HG03565 (cell line): ENCODE results near the gene PATL1.
A peak's percentile ranks its signal among the peaks of the same experiment; 100 is the strongest.

Experiments
- ATAC-seq: cut with Tn5 transposase; IDR thresholded peaks from one replicate; pipeline ENCODE4 v1.9.1; 2021; ENCODE audit warnings: mild to moderate bottlenecking, moderate library complexity; ENCODE audit not compliant: unreplicated experiment

PATL1 gene

GRCh38 chr11:59615637-59616395, 53.0 kb downstream of the PATL1 start, which contains the start of gene OSBP:
Gene OSBP (minus strand): TSS chr11:59615774. CDS start chr11:59615664, 110 bp downstream.
- ATAC-seq, result peak; percentile 72

- peak; percentile 0 for ATAC-seq
These were observed 53.7 kb downstream of the PATL1 start for GRCh38 chr11:59615120-59615636.

- ATAC-seq, result no peak
These were observed 54.3 kb downstream of the PATL1 start for GRCh38 chr11:59614277-59615119.

DNA sequence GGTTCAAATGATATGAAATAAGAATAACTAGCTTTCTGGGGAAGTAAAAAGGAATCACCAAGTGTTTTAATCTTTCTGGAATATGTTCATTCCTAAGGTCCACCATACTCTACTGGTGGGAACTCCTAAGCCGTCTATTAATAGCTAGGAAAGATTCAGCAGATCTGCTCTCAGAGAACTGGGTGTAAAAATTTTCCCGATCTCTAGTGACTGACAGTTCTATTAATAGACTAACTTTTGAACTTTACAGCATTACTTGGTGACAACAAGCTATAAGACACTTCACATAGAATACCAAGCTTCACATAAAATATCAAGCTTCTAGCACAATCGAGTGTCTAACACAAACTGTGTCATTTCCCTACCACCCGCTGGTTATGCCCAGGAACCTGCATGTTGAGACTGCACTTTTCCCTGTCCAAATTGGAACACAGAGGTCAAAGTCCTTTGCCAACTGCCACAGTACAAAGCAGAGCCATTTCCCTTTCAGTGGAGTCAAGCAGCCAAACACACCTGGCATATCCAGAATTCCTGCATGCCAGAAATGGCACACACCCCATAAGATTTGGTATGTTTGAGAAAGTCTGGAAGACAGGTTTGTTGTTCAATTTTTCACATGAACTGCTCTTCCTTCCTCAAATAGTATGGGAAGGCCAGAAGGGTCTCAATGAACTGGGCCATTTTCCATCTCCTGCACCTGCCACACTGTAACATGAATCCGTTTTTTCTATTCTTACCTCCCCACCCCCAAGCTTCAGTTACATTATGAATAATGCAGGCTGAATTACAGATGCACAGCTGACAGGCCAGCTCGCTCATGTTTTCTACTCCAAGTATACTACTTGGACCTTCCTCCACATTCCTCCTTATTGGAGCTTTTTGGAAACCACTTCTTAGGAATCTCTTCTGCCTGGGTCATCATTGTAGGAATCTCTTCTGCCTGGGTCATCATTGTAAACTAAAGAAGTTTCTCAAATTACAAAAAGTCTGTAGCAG, 57.0 kb downstream of the PATL1 start:
- ATAC-seq, result no peak

DNA sequence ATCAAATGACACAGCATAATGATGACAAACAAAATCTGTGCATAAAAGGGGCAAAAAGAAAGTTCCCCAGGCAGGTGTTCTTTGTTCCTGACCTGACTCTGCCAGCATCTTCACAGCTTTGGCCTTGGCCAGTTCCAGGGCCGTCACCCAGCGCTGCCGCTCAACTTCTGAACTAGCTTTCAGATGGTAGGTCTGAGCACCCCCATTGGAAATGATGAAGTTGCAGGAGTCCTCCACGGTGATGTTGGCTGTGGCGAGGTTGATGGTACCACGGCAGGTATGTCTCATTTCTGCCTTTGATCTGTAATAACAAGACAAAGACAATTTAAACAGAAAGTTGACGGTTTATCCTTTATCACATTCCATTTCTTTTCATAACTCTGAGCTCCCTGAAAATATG, 58.5 kb downstream of the PATL1 start:
- no peak for ATAC-seq

GRCh38 chr11:59607703-59608454, 61.0 kb downstream of the PATL1 start:
- no peak for ATAC-seq

DNA sequence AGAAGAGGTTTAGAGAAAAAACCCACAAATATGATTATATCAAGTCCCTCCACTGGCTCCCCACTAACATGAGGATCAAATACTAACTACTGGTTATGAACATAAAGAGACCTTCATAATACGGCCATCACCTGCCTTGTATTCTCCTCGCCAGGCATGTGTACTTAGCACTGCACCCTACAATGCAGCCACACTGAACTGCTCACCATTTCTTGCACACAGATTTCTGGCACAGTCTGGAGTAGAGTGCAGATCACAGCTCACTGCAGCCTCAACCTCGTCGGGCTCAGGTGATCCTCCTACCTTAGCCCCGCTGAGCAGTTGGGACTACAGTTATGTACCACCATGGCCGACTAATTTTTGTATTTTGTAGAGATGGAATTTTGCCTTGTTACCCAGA, 66.4 kb downstream of the PATL1 start:
- ATAC-seq, result no peak

GRCh38 chr11:59601788-59602187, 67.0 kb downstream of the PATL1 start:
- ATAC-seq, result no peak

DNA sequence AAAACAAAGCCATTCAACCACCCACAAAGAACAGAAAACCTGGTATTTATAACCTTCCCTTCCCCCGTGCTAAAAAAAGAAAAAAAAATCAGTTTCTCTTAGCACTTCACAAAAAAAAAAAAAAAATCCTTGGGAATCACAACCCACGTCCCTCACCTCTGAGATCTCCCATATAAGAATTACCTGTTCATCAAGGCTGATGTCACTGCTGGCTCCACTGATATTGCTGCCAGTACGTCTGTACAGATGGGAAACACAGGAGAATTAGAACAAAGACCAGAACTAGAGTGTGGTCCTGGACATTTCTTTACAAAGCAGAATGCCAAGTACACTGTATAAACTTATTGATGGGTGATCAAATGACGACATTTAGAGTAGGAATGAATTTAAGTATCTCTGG, 68.2 kb downstream of the PATL1 start:
- ATAC-seq, result no peak

DNA sequence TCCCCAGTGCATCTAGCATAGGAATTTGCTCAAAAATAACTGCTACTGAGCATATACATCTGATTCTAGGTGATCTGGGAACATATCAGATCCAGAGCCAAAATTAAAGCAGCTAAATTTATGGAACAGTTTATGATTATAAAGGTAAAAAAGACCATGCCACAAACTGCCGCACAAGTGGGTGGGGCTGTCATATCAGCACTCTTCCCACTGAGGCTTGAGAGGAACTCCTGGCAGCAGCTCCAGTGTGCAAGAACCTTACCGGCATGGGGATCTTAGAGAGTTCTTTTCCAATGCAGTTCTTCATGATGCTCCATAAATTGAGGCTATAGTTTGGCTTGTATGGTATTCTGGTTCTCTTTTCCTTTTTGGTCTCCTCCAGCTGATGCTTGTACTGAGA, 68.6 kb downstream of the PATL1 start:
- no peak for ATAC-seq

GRCh38 chr11:59598961-59599360, 69.9 kb downstream of the PATL1 start:
- ATAC-seq, result no peak
